Osteocyte (in vitro differentiated cells): ENCODE measurements around the gene NHS. TPM values are rescaled to one million over a fixed set of nuclear protein-coding genes. Genes with fewer than 3 reads are reported as not detected.
"Not testable (repeated sequence)": the region's sequence is repeated elsewhere in the genome, so short reads cannot be mapped to it uniquely, and the experiment has no call there.

ENCODE experiments used
- DNase-seq: peaks from one replicate; pipeline ENCODE4 v3.0.0; 2021; ENCODE audit warnings: mixed read lengths; ENCODE audit not compliant: unreplicated experiment; ENCODE audit errors: extremely low spot score
- H3K27ac Mint-ChIP-seq: one replicate; pipeline ENCODE4 v1.8.0; 2021; ENCODE audit warnings: mild to moderate bottlenecking, mixed read lengths; ENCODE audit not compliant: unreplicated experiment
- H3K27me3 Mint-ChIP-seq: one replicate; pipeline ENCODE4 v1.8.0; 2021; ENCODE audit warnings: mixed read lengths; ENCODE audit not compliant: unreplicated experiment
- H3K36me3 Mint-ChIP-seq: one replicate; pipeline ENCODE4 v1.8.0; 2021; ENCODE audit warnings: mixed read lengths; ENCODE audit not compliant: unreplicated experiment
- H3K4me1 Mint-ChIP-seq: one replicate; pipeline ENCODE4 v1.8.0; 2021; ENCODE audit warnings: mixed read lengths; ENCODE audit not compliant: unreplicated experiment
- H3K4me3 Mint-ChIP-seq: one replicate; pipeline ENCODE4 v1.8.0; 2021; ENCODE audit warnings: mild to moderate bottlenecking, moderate library complexity, mixed read lengths; ENCODE audit not compliant: unreplicated experiment
- H3K9me3 Mint-ChIP-seq: one replicate; pipeline ENCODE4 v1.8.0; 2021; ENCODE audit warnings: mixed read lengths; ENCODE audit not compliant: unreplicated experiment
- total RNA-seq: library from RNA; stranded (reverse); gene quantifications from 2 replicates; pipeline ENCODE4 v1.2.1, GENCODE V29; 2021
- TF ChIP-seq, protein P1 (sequence below): fragments of 200-600 bp; sonication (generic); IDR thresholded peaks from 2 replicates; pipeline ENCODE4 v1.5.0; 2021; ENCODE audit warnings: antibody characterized with exemption, mild to moderate bottlenecking, moderate library complexity

The NHS gene
- total RNA-seq, 1 donor from 2014 or later = 4.3 TPM

- H3K27me3 Mint-ChIP-seq = no peaks in the 10 kb centered on the region
- TF ChIP-seq, protein P1, sequence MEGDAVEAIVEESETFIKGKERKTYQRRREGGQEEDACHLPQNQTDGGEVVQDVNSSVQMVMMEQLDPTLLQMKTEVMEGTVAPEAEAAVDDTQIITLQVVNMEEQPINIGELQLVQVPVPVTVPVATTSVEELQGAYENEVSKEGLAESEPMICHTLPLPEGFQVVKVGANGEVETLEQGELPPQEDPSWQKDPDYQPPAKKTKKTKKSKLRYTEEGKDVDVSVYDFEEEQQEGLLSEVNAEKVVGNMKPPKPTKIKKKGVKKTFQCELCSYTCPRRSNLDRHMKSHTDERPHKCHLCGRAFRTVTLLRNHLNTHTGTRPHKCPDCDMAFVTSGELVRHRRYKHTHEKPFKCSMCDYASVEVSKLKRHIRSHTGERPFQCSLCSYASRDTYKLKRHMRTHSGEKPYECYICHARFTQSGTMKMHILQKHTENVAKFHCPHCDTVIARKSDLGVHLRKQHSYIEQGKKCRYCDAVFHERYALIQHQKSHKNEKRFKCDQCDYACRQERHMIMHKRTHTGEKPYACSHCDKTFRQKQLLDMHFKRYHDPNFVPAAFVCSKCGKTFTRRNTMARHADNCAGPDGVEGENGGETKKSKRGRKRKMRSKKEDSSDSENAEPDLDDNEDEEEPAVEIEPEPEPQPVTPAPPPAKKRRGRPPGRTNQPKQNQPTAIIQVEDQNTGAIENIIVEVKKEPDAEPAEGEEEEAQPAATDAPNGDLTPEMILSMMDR = no peak
Observed at GRCh38 chrX:17440836-17441235, 65.8 kb downstream of the NHS start.

DNA sequence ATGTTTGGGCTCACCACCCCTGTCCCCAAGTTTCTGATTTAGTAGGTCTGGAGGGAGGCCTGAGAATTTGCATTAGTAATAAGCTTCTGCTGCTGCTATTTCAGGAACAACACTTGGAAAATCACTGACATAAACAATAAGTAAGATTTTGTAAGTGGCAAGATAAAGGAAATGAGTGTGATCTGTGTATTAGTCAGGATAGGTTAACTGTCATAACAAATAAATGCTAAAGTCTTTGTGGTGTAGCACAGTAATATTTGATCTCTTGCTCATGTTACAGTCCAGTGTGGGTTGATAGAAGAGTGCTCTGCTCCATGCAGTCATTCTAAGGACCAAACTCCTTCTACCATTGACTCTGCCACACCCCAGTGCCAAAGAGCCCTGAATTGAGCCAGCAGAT, 67.0 kb downstream of the NHS start:
- no peak for DNase-seq
- Mint-ChIP-seq H3K4me3 (no peak overlapping the region), H3K4me1 (no peaks in the 10 kb centered on the region), H3K36me3 (no peaks in the 10 kb centered on the region), H3K27ac (no peak overlapping the region), H3K9me3 (no peaks in the 10 kb centered on the region), H3K27me3 (no peaks in the 10 kb centered on the region)
- TF ChIP-seq, protein P1 = no peak

More at GRCh38 chrX:17440836-17441235, 65.8 kb downstream of the NHS start:
- Mint-ChIP-seq H3K4me1 (no peaks in the 10 kb centered on the region), H3K4me3 (no peak overlapping the region), H3K9me3 (no peaks in the 10 kb centered on the region), H3K27ac (no peak overlapping the region), H3K36me3 (no peaks in the 10 kb centered on the region)
- DNase-seq = no peak

DNA sequence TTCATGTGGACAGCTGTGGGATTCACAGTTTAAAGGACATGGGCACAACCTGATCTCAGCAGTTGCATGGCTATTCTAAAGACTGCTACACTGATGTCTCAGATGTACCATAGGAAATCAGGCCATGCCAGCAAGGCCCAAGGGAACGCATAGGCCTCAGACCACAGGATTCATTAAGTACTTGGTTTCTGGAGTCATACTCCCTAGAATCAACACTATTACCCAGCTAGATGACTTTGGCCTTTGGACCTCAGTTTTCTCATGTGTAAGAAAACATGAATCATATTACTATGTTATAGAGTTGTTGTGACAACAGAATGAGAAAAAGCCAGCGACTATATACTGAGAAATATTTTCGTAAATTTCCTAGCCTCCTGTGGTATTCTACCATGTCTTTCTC, 67.9 kb downstream of the NHS start:
- H3K4me1 Mint-ChIP-seq = no peaks in the 10 kb centered on the region
- TF ChIP-seq, protein P1 = no peak
- no peaks in the 10 kb centered on the region for H3K9me3 Mint-ChIP-seq
- H3K4me3 Mint-ChIP-seq = no peak overlapping the region
- DNase-seq = no peak
- no peak overlapping the region for H3K27ac Mint-ChIP-seq
- no peaks in the 10 kb centered on the region for H3K27me3 Mint-ChIP-seq
- no peaks in the 10 kb centered on the region for H3K36me3 Mint-ChIP-seq

GRCh38 chrX:17443556-17443955, 68.6 kb downstream of the NHS start:
- Mint-ChIP-seq H3K27ac (no peak overlapping the region), H3K27me3 (no peaks in the 10 kb centered on the region), H3K9me3 (no peaks in the 10 kb centered on the region), H3K4me3 (no peak overlapping the region), H3K4me1 (no peaks in the 10 kb centered on the region), H3K36me3 (no peaks in the 10 kb centered on the region)
- no peak for DNase-seq
- TF ChIP-seq, protein P1 = no peak

- H3K27me3 Mint-ChIP-seq = not testable (repeated sequence)
Observed at GRCh38 chrX:17446269-17446668, 71.3 kb downstream of the NHS start.

GRCh38 chrX:17448188-17448587, 73.2 kb downstream of the NHS start:
- Mint-ChIP-seq H3K36me3 (no peaks in the 10 kb centered on the region), H3K27ac (no peak overlapping the region), H3K9me3 (no peaks in the 10 kb centered on the region), H3K4me1 (no peaks in the 10 kb centered on the region), H3K4me3 (no peak overlapping the region), H3K27me3 (no peaks in the 10 kb centered on the region)
- no peak for DNase-seq
- TF ChIP-seq, protein P1 = no peak

More at GRCh38 chrX:17446269-17446668, 71.3 kb downstream of the NHS start:
- DNase-seq, H3K36me3 Mint-ChIP-seq, H3K9me3 Mint-ChIP-seq, H3K4me3 Mint-ChIP-seq, H3K4me1 Mint-ChIP-seq, H3K27ac Mint-ChIP-seq: not testable (repeated sequence)
